Measurements from ENCODE around the gene SUV39H1. TPM values are rescaled to one million over a fixed set of nuclear protein-coding genes. Genes with fewer than 3 reads are reported as not detected.
"Not testable (repeated sequence)": the region's sequence is repeated elsewhere in the genome, so short reads cannot be mapped to it uniquely, and the experiment has no call there.

Gene SUV39H1
- total RNA-seq, 1 donor from 2014 or later: 10.8 TPM

GRCh38 chrX:48663241-48663640, 33.3 kb upstream of the SUV39H1 start:
- no peaks in the 10 kb centered on the region for H3K27me3 Mint-ChIP-seq
- TF ChIP-seq, protein P1, sequence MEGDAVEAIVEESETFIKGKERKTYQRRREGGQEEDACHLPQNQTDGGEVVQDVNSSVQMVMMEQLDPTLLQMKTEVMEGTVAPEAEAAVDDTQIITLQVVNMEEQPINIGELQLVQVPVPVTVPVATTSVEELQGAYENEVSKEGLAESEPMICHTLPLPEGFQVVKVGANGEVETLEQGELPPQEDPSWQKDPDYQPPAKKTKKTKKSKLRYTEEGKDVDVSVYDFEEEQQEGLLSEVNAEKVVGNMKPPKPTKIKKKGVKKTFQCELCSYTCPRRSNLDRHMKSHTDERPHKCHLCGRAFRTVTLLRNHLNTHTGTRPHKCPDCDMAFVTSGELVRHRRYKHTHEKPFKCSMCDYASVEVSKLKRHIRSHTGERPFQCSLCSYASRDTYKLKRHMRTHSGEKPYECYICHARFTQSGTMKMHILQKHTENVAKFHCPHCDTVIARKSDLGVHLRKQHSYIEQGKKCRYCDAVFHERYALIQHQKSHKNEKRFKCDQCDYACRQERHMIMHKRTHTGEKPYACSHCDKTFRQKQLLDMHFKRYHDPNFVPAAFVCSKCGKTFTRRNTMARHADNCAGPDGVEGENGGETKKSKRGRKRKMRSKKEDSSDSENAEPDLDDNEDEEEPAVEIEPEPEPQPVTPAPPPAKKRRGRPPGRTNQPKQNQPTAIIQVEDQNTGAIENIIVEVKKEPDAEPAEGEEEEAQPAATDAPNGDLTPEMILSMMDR (IDR thresholded peaks at IDR 0.05): no peak
- intact Hi-C loops (cut with micrococcal nuclease): no loop called here
- H3K36me3 Mint-ChIP-seq (ENCODE audit: low read depth): no peaks in the 10 kb centered on the region
- CTCF ChIA-PET: no interaction called here
- ATAC-seq (ENCODE audit: low read depth) (no peak), DNase-seq (no peak)
- no peak overlapping the region for H3K27ac Mint-ChIP-seq
- H3K4me1 Mint-ChIP-seq: no peaks in the 10 kb centered on the region
- H3K4me3 Mint-ChIP-seq: no peak overlapping the region
- POLR2A ChIA-PET: no interaction called here
- no peaks in the 10 kb centered on the region for H3K9me3 Mint-ChIP-seq

- Mint-ChIP-seq H3K27me3 (no peaks in the 10 kb centered on the region), H3K36me3 (ENCODE audit: low read depth) (no peaks in the 10 kb centered on the region), H3K4me3 (no peak overlapping the region), H3K4me1 (no peaks in the 10 kb centered on the region), H3K9me3 (no peaks in the 10 kb centered on the region), H3K27ac (no peak overlapping the region)
- ChIA-PET POLR2A (no interaction called here), CTCF (no interaction called here)
- intact Hi-C loops (cut with micrococcal nuclease): no loop called here
- ATAC-seq (ENCODE audit: low read depth) (no peak), DNase-seq (no peak)
- TF ChIP-seq, protein P1 (IDR thresholded peaks at IDR 0.05): no peak
Observed at GRCh38 chrX:48664156-48664555, 32.4 kb upstream of the SUV39H1 start.

DNA sequence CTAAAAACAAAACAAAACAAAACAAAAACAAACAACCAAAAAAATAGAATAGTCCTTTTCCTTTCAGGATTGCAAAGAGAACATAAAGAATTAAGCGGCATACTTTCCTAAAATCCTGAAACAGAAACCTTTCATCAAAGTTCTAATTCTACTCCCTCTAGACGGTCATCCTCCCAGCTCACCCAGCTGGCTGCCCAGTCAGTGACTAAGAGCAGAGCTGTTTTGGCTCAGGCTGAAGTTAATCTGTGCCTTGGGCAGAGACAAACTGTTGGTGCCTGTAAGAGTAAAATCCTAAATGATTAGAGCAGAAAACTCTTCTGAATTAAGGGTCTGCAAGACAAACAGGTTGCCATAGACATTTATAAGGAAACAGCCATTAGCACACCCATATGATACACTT, 30.5 kb upstream of the SUV39H1 start:
- H3K4me3 Mint-ChIP-seq: no peak overlapping the region
- H3K27me3 Mint-ChIP-seq: no peaks in the 10 kb centered on the region
- intact Hi-C loops (cut with micrococcal nuclease): no loop called here
- H3K27ac Mint-ChIP-seq: no peak overlapping the region
- no peak for DNase-seq
- no peak for ATAC-seq (ENCODE audit: low read depth)
- H3K4me1 Mint-ChIP-seq: no peaks in the 10 kb centered on the region
- no peaks in the 10 kb centered on the region for H3K9me3 Mint-ChIP-seq
- TF ChIP-seq, protein P1 (IDR thresholded peaks at IDR 0.05): no peak
- POLR2A ChIA-PET: no interaction called here
- CTCF ChIA-PET: no interaction called here
- H3K36me3 Mint-ChIP-seq (ENCODE audit: low read depth): no peaks in the 10 kb centered on the region

DNA sequence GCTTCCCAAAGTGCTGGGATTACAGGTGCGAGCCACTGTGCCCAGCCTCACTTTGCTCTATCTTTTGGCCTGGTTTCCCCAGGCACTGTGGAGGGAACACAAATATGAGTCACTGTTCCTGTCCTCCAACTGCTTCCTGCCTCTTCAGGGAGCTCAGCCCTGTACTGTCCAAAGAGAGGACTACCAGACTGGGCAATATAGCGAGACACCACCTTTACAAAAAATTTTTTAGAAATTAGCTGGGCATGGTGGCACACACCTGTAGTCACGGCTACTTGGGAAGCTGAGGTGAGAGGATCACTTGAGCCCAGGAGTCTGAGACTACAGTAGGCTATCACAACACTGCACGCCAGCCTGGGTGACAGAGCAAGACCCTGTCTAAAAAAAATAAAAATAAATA, 29.9 kb upstream of the SUV39H1 start:
- ChIA-PET CTCF (no interaction called here), POLR2A (no interaction called here)
- H3K9me3 Mint-ChIP-seq: no peaks in the 10 kb centered on the region
- no peaks in the 10 kb centered on the region for H3K27me3 Mint-ChIP-seq
- H3K4me1 Mint-ChIP-seq: no peaks in the 10 kb centered on the region
- H3K27ac Mint-ChIP-seq: no peak overlapping the region
- TF ChIP-seq, protein P1 (IDR thresholded peaks at IDR 0.05): no peak
- ATAC-seq (ENCODE audit: low read depth) (no peak), DNase-seq (no peak)
- intact Hi-C loops (cut with micrococcal nuclease): no loop called here
- no peaks in the 10 kb centered on the region for H3K36me3 Mint-ChIP-seq (ENCODE audit: low read depth)
- no peak overlapping the region for H3K4me3 Mint-ChIP-seq

- ChIA-PET POLR2A (no interaction called here), CTCF (no interaction called here)
- Mint-ChIP-seq H3K27me3 (no peaks in the 10 kb centered on the region), H3K9me3 (no peaks in the 10 kb centered on the region), H3K36me3 (ENCODE audit: low read depth) (no peaks in the 10 kb centered on the region), H3K4me1 (no peaks in the 10 kb centered on the region), H3K27ac (no peak overlapping the region), H3K4me3 (no peak overlapping the region)
- intact Hi-C loops (cut with micrococcal nuclease): no loop called here
- ATAC-seq (ENCODE audit: low read depth) (no peak), DNase-seq (no peak)
- TF ChIP-seq, protein P1 (IDR thresholded peaks at IDR 0.05): no peak
Observed at GRCh38 chrX:48667509-48667908, 29.0 kb upstream of the SUV39H1 start.

GRCh38 chrX:48668187-48668586, 28.3 kb upstream of the SUV39H1 start:
- intact Hi-C loops (cut with micrococcal nuclease); DNase-seq; CTCF ChIA-PET; H3K36me3 Mint-ChIP-seq (ENCODE audit: low read depth); H3K4me3 Mint-ChIP-seq; ATAC-seq (ENCODE audit: low read depth); H3K27me3 Mint-ChIP-seq; POLR2A ChIA-PET; H3K9me3 Mint-ChIP-seq; H3K4me1 Mint-ChIP-seq; H3K27ac Mint-ChIP-seq: not testable (repeated sequence)
